Activated gamma-delta T cell (primary cell): ENCODE results near the gene TMEM184B.
"Not testable (repeated sequence)": the region's sequence is repeated elsewhere in the genome, so short reads cannot be mapped to it uniquely, and the experiment has no call there.

Experiments used
- DNase-seq: peaks from one replicate; lab custom pipeline; 2025; lab: John Stamatoyannopoulos, UW

The TMEM184B gene

DNA sequence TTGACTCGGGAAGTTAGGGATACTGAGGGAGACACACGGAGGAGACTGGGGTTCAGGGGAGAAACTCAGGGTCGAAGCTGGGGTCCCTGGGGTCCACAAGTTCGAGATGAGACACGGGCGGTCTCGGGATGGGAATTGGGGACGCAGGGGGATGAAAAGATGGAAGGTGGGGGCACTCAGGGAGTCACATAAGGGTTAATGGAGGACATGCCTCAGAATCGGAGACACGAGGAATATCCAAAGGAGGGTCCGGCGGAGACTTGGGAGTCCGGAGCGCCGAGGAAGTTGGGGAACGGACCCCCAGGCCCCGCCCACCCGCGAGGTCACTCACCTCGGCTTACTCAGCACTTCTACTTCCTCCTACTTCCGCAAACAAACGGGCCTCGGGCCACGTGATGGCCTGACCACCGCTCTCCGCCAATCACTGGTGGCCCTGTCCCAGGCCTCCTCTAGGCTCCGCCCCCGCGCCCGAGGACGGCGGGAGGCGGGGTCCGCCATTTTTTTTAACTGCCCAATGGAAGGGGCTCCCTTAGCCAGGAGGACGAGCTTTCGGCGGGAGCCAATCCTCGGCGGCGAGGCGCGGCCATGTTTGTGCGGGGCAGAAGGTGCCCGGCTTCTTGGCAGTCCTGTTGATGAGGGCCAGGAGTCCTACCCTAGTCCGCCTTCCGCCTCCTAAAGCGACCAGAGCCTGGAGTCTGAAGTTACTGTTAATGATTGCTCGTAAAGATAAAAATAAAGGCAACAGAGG is 91.2 kb downstream of the TMEM184B start, which contains the start of gene PLA2G6:
TSS of gene PLA2G6 (minus strand) at position 378 of the 748 bp plus-strand sequence. CDS start 12,404 bp downstream, outside the sequence.
- DNase-seq = peak; percentile 90

DNA sequence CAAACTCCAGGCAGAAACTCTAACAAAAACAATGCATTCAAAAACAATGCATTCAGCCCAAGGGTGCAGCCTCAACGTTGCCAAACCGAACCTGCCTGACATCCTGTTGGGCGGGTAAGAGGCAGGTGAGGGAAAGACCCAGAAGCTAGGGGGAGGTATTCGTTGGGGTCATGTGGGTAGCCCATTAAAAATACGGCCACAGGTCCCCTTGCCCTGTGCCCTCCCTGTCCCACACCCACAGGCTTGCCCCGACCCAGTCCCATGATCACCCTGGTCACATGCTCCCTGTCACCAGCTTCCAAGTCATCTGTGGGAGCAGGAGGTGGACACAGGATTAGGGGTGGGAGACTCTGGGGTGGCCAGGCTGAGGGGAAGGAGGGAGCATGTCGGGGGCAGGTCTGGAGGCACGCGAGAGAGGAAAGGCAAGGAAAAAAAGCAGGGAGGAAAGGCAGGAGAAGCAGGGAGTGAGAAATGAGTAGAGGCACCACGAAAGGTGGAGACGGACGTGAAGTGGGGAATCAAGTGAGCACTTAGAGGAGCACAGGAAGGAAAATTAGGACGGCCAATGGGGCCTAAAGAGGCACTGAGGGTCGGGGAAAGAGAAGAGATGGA is 91.9 kb downstream of the TMEM184B start:
- DNase-seq = no peak

DNA sequence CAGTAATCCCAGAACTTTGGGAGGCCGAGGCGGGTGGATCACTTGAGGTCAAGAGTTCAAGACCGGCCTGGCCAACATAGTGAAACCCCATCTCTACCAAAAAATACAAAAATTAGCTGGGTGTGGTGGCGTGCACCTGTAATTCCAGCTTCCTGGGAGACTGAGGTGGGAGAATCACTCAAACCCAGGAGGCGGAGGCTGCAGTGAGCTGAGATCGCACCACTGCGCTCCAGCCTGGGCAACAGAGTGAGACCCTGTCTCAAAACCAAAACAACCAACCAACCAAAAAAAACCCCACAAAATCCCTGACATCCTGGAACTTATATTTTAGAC is 94.2 kb downstream of the TMEM184B start:
- not testable (repeated sequence) for DNase-seq

DNA sequence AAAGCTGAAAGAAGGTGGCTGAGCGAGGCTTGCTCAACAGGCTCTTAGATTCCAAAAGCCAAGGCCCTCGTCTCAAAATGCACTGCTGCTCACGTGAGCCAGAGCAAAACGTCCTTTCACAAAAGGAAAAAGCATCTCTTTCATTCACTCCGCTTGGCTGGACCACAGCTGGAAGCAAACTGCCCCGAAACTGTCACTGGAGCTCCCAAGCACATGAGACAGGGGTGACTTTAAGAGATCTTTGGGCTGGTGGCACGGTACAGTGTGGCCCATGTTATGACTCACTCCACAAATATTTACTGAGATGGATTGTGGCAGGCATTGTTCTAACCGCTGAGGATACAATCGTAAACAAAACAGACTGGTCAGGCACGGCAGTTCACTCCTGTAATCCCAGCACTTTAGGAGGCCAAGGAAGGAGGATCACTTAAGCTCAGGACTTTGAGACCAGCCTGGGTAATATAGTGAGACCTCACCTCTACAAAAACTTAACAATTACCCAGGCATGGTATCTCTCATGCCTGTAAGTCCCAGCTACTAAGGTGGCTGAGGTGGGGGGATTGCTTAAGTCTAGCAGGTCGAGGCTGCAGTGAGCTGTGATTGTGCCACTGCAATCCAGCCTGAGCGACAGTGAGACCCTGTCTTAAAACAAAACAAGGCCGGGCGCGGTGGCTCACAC is 94.7 kb downstream of the TMEM184B start:
- no peak for DNase-seq

DNA sequence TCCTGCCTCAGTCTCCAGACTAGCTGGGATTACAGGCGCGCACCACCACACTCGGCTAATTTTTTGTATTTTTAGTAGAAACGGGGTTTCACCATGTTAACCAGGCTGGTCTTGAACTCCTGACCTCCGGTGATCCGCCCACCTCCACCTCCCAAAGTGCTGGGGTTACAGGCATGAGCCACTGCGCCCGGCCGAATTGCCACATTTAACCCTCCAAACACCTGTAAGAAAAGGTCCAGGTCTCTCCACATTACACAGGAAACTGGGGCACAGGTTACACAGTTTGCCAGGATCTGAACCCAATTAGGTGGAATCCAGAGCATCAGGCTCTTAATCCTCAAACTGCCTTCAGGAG is 95.3 kb downstream of the TMEM184B start:
- not testable (repeated sequence) for DNase-seq

DNA sequence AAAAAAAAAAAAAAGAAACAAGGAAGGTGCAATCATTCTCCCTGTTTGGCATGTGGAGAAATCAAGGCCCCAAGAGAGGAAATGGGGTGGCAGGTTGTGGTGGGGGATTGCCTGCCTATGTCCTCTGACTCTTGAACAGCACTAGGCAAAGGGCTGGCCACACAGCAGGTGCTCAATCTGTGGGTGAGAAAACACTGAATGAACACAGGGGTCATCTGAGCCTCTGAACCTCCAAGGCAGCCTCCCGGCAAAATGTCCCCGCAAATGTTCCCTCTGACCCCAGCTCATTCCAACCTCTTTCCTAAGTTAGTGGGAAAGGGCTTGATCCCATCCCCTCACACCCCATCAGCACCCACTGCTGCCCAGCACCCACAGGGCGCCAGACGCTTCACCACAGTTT is 95.8 kb downstream of the TMEM184B start:
- peak; percentile 20 for DNase-seq

DNA sequence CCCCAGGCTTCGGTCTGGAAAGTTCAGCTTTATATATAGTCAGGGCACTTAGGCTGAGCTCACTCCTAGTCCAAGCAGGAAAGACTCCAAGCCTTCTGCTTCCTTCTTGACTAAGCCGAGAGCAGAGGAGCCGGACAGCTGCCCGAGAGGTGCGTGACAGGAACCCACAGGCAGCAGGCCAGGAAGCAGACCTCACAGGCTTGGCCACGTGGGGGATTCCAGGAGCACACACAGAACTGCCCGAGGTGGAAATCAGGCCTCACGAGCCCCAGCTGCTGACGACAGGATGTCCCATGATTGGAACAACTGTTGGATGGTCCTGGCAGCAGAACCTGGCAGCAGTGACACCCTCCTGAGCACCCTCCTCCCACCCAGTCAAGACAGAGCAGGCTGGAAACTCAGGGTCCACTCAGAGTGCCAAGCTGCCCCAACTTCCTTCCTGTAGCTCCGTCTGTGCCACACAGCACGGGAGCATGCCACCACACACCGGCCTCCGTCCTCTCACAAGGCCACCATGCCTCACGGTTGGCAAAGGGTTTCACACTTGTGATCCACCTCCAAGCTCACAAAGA is 96.6 kb downstream of the TMEM184B start:
- peak; percentile 31 for DNase-seq

DNA sequence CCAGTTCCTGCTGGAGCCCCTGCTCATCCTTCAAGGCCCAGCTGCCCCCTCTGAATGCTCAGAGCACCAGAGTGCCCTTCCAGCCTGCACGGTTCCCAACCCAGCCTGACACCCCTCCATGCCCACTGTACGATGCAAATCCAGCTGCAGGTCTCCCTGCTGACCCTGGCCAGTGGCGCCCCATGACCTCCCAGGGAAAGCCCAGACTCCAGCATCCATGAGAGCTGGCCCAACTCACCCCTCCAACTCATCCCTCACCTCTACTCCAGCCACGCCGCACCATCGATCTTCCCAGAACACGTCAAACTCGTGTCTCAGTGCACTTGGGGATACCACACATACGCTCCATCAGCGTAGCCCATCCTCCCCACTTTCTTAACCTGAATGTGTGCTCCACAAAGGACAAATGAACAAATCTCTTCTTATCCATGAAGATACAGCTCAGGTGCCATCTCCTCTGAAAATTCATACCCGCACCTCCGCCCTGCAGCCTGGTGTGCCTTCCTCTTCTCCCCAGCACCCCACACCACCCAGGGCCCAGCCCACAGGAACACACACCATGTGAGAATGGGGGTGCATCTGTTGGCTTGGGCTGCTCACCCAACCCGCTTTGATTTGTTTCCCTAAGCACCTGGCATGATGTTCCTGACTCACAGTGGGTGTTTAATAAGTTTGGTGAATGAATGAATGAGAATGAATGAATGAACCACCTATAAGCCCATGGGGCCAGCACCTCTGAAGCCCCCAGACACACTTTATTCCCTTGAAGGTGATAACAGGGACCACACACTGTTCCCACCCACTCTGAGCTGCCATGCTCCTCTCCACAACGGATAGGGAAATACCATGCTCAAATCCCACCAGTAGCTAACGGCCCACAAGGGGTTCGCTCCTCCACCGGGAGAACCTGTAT is 97.3 kb downstream of the TMEM184B start:
- DNase-seq = no peak

DNA sequence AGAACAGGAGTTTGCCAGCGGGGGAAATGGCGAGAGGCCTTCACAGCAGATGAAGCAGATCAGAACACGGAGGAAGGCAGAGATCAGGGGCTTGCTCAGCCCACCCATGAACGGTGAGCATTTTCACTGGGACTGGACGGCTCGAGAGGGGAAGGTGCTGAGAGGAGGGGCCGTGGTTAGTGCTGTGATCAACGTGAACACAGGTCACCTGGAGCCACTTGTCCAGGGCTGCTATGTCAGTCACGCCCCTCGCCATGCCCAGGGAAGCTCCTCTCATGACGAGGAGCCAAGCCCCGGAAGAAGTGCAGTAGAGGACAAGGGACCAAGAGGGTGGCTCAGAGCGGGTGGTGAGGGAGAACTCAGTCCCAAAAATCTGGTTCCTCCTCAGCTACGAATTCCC is 98.2 kb downstream of the TMEM184B start:
- DNase-seq = no peak

DNA sequence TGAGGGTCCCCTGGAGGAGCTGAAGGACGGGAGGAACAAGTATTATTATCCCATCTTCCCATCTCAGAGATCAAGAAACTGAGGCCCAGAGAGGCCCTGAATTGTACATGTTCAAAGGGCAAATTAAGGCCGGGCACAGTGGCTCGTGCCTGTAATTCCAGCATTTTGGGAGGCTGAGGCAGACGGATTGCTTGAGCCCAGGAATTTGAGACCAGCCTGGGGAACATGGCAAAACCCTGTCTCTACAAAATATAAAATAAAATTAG is 99.2 kb downstream of the TMEM184B start:
- no peak for DNase-seq

DNA sequence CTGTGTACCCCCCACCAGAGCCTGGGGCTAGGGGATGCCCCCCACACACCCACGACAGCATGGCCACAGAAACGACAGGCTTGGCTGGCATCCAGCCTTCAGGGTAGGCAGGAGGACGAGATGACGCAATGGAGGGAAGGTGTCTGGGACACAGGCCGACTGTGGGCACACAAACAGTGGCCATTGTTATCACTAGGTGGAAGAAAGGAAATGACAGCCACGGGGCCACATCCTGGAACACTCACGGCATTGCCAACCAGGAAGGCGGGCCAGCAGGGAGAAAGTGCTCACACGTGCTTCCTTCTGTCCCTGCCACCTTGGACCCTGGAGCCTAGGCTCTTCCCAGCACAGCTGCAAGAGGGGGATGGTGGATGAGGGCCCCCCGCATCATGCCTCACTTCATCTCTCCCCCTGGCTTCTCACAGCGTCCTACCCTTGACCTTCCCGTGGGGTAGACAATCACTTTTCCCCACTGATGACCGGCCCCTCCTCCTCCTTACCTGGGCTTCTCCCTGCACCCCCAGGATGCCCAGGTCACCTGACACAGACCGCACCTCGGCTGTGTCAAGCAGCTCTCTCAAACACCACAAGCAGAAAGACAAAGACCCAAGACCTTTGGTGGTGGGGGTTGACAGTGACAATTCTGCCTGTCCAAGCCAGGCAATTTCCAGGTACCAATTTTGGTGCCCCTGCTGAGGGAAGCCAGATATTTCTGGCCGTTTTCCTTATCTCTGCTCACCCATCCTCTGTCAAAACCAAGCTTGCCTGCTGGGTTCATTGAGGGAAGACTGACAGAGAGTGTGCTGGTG is 99.8 kb downstream of the TMEM184B start:
- peak; percentile 53 for DNase-seq

DNA sequence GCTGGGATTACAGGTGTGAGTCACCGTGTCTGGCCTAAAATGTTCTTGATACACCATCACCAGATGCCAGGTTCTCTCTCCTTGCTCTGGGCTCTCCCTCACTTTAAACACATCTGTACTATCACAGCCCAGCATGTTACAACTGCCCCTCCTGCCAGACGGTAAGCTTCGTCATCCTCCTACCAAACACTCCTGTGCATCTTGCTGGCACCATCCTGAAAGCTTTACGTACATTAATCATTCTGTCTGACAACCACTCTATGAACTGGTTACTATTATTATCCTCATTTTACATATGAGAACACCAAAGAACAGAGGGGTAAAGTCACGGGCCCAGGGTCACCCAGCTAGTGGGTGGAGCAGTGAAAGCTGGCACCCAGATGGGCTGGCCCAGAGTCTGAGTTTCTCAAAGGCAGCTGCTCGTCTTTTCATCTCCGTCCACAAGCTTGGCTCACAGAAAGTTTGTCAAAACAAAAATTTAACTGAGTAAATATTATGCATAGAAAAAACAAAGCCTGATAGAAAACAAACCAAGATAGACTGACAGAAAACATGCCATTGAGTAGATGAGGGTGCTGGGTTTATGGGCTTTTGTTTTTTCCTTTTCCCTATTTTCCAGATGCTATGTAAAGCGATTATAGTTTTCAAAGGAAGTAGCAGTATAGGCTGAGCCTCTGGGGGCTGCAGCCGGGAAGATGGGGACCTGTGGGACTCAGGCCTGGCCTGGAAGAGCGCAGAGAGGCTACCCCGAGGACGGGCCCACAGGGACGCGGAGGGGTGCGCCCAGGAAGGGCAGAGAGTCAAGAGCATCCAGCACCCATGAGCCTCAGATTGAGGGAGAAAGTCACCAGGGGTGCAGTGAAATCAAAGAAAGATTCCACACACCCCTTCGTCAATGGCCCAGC is 100.6 kb downstream of the TMEM184B start:
- no peak for DNase-seq

DNA sequence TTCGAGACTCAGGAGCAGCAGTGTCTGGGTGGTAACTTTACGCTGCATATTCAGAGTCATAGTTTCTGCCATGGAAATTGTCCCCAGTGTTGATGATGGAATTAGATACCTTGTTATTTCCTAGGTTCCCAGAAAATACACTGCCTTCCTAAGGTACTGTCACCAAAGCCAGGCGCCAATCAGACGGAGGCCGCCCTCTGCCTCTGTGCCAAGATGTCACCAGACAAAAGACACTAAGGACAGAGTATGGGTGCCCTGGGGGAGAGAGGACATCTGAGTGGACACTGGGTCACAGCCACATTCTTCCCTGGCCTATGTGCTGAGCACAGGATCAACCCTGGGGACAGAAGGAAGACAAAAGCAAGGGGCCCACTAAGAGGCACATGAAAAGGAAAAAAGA is 102.3 kb downstream of the TMEM184B start:
- DNase-seq = no peak
